SK-N-MC (cell line): Measurements from ENCODE around the gene SMYD1.

ENCODE experiments used
- EZH2 ChIP-seq: fragments of 200-600 bp; sonication (generic); IDR thresholded peaks from one replicate; pipeline ENCODE4 v1.6.1; 2017; ENCODE audit warnings: antibody characterized with exemption
- POLR2AphosphoS5 ChIP-seq: IDR thresholded peaks from 2 replicates; pipeline ENCODE4 v1.6.1; 2012; ENCODE audit warnings: mild to moderate bottlenecking, low read depth, low read length, borderline replicate concordance

DNA sequence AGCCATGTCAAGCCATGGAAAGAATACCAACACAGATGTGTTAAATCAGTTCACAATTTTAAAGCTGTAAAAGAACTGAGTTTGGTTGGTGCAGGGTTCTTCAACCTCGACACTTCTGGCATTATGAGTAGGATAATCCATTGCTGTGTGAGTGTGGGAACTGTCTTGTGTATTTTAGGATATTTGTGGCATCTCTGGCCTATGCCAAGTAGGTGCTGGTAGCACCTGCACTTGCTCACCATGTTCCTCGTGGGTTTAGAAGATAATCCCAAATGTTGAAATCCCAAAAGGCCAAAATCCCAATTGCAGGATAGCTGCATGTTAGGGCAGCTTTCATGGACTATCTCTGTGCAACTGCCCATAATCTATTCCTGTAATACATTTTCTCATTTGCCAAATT lies 15.8 kb upstream of the SMYD1 start:
- no peak for TF ChIP-seq EZH2
- TF ChIP-seq POLR2AphosphoS5 = peak; percentile 35; the same call in 1 of the 2 replicates
